Astrocyte (in vitro differentiated cells and primary cell): ENCODE results near the gene RPS5.

ENCODE experiments used
- EZH2 ChIP-seq: IDR thresholded peaks from 2 replicates; pipeline ENCODE4 v1.6.1; 2012; ENCODE audit warnings: mild to moderate bottlenecking, low read length, inconsistent platforms; ENCODE audit not compliant: insufficient read depth
- TF ChIP-seq, protein P1 (sequence below): IDR thresholded peaks from 2 replicates; pipeline ENCODE4 v1.5.1; 2011; ENCODE audit warnings: low read depth, mild to moderate bottlenecking, inconsistent platforms, low read length, moderate library complexity; ENCODE audit not compliant: insufficient read depth

DNA sequence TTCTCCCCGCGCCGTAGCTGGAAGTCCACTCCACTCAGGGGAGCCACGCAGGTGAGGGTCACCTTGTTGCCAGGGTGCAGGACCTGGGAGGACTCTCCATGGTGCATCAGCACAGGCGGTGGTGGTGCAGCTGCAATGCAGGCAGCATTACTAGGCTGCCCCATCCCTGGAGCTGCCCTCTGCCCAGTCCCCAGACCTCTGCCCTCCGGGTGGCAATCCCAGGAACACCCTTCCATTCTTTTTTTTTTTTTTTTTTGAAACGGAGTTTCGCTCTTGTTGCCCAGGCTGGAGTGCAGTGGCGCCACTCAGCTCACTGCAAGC lies 35.6 kb upstream of the RPS5 start:
- no peak for TF ChIP-seq EZH2
- TF ChIP-seq, protein P1, sequence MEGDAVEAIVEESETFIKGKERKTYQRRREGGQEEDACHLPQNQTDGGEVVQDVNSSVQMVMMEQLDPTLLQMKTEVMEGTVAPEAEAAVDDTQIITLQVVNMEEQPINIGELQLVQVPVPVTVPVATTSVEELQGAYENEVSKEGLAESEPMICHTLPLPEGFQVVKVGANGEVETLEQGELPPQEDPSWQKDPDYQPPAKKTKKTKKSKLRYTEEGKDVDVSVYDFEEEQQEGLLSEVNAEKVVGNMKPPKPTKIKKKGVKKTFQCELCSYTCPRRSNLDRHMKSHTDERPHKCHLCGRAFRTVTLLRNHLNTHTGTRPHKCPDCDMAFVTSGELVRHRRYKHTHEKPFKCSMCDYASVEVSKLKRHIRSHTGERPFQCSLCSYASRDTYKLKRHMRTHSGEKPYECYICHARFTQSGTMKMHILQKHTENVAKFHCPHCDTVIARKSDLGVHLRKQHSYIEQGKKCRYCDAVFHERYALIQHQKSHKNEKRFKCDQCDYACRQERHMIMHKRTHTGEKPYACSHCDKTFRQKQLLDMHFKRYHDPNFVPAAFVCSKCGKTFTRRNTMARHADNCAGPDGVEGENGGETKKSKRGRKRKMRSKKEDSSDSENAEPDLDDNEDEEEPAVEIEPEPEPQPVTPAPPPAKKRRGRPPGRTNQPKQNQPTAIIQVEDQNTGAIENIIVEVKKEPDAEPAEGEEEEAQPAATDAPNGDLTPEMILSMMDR: no peak
